ENCODE results near the gene PNPLA8. TPM values are rescaled to one million over a fixed set of nuclear protein-coding genes. Genes with fewer than 3 reads are reported as not detected.

Gene PNPLA8
- total RNA-seq, 1 donor from 2014 or later, result 17.1 TPM

DNA sequence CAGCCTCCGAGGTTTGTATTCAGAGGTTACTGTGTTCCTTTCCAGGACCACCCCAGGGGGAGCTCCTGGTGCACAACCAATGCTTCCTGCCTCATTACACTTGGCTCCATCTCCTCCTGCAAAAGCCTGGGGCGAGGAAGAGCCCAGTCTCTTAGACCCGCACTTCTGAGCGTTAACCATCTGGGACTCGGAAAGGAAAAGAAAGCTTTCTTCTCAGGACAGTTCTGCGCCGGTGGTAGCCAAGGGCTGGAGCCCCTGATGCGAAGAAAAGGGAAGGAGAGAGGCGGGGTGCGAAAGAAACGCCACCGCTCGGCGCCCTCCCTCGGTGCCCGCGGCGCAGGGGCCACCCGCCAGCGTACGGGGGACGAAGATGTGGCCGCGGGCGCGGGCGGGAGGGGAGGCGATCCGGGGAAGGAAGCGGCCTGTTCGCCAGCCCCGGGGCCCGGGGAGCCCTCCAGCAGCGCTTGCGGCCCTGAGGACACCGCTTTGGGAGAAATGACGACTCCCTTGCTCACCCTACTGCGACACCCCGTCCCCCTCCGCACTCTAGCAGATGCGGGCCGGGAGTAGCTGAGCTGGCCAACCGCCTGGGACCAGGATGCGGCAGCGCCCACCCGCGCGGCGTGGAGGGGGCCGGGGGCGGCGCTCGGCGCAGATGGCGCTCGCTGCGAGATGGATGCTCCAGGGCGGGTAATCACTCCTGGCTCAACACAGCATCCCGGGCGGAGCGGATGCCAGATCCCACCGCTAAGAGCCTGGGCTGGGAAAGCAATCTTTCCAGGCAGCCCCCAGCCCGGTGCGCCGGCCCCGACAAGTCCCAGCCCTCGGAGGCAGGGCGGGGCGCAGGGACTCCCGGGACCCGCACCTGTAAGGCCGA is 71.0 kb downstream of the PNPLA8 start:
- peak; percentile 27 for DNase-seq (ENCODE audit: low spot score, unreplicated experiment)
- H3K27ac Mint-ChIP-seq, result peak overlapping the region; percentile 91
- peaks cover 30% of the 10 kb centered on the region for H3K27me3 Mint-ChIP-seq
- TF ChIP-seq CTCF (IDR thresholded peaks at IDR 0.05; ENCODE audit: unreplicated experiment), result no peak
- H3K4me1 Mint-ChIP-seq (ENCODE audit: low read depth), result peaks cover 6% of the 10 kb centered on the region
- no peaks in the 10 kb centered on the region for H3K9me3 Mint-ChIP-seq (ENCODE audit: low read depth)
- H3K36me3 Mint-ChIP-seq (ENCODE audit: insufficient read depth), result no peaks in the 10 kb centered on the region
- H3K4me3 Mint-ChIP-seq (ENCODE audit: low read depth), result peak overlapping the region; percentile 94

DNA sequence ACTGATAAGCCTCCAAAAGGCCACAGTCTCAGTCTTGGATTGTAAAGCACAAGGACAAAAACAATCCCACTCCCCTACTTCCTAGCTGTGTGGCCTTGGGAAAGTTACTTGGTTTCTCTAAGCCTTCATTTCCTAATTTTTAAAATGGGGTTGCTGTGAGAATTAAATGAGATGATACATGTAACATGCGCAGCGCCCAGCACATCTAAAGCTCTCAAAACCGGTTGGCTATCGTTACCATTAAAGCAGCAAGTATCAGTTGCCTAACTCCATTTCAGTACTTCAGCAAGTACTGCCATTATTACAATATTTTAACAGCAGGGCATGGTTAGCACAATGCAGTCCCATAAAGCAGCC is 71.6 kb downstream of the PNPLA8 start:
- H3K27ac Mint-ChIP-seq, result no peak overlapping the region
- no peak for DNase-seq (ENCODE audit: low spot score, unreplicated experiment)
- H3K4me1 Mint-ChIP-seq (ENCODE audit: low read depth), result peaks cover 10% of the 10 kb centered on the region
- peak overlapping the region; percentile 94 for H3K4me3 Mint-ChIP-seq (ENCODE audit: low read depth)
- H3K36me3 Mint-ChIP-seq (ENCODE audit: insufficient read depth), result no peaks in the 10 kb centered on the region
- no peak for TF ChIP-seq CTCF (IDR thresholded peaks at IDR 0.05; ENCODE audit: unreplicated experiment)
- H3K9me3 Mint-ChIP-seq (ENCODE audit: low read depth), result no peaks in the 10 kb centered on the region
- peaks cover 30% of the 10 kb centered on the region for H3K27me3 Mint-ChIP-seq

GRCh38 chr7:108453320-108453719 is 72.6 kb downstream of the PNPLA8 start:
- DNase-seq (ENCODE audit: low spot score, unreplicated experiment), result no peak
- H3K9me3 Mint-ChIP-seq (ENCODE audit: low read depth), result no peaks in the 10 kb centered on the region
- H3K27me3 Mint-ChIP-seq, result peaks cover 24% of the 10 kb centered on the region
- no peaks in the 10 kb centered on the region for H3K36me3 Mint-ChIP-seq (ENCODE audit: insufficient read depth)
- peaks cover 19% of the 10 kb centered on the region for H3K4me1 Mint-ChIP-seq (ENCODE audit: low read depth)
- no peak overlapping the region for H3K27ac Mint-ChIP-seq
- H3K4me3 Mint-ChIP-seq (ENCODE audit: low read depth), result no peak overlapping the region
- no peak for TF ChIP-seq CTCF (IDR thresholded peaks at IDR 0.05; ENCODE audit: unreplicated experiment)

DNA sequence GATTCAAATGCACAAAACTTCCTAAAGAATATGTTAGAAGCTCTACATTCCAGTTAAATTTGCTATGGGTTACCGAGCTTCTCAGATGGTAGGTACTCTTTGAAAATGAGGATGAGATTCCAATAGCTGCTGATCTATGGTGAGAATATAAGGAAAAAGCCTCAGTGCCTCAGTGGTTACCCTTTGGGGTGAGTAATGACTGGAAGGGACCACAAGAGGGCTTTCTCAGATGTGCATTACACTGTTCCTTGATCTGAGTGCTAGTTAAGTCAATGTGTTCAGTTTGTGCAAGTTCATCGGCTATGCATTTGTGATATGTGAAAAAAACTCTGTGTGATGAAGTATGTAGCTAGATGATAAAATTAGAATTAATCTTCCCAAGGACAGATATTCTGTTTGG is 73.2 kb downstream of the PNPLA8 start:
- peaks cover 20% of the 10 kb centered on the region for H3K4me1 Mint-ChIP-seq (ENCODE audit: low read depth)
- no peak for DNase-seq (ENCODE audit: low spot score, unreplicated experiment)
- TF ChIP-seq CTCF (IDR thresholded peaks at IDR 0.05; ENCODE audit: unreplicated experiment), result peak; percentile 59
- no peak overlapping the region for H3K27ac Mint-ChIP-seq
- peaks cover 18% of the 10 kb centered on the region for H3K27me3 Mint-ChIP-seq
- H3K4me3 Mint-ChIP-seq (ENCODE audit: low read depth), result no peak overlapping the region
- H3K9me3 Mint-ChIP-seq (ENCODE audit: low read depth), result no peaks in the 10 kb centered on the region
- H3K36me3 Mint-ChIP-seq (ENCODE audit: insufficient read depth), result no peaks in the 10 kb centered on the region

GRCh38 chr7:108451296-108451848 is 74.6 kb downstream of the PNPLA8 start:
- H3K36me3 Mint-ChIP-seq (ENCODE audit: insufficient read depth), result no peaks in the 10 kb centered on the region

More at GRCh38 chr7:108451296-108451848, 74.6 kb downstream of the PNPLA8 start:
- peaks cover 7% of the 10 kb centered on the region for H3K27me3 Mint-ChIP-seq
- H3K27ac Mint-ChIP-seq, result no peak overlapping the region
- H3K9me3 Mint-ChIP-seq (ENCODE audit: low read depth), result no peaks in the 10 kb centered on the region
- no peak overlapping the region for H3K4me3 Mint-ChIP-seq (ENCODE audit: low read depth)
- H3K4me1 Mint-ChIP-seq (ENCODE audit: low read depth), result peaks cover 18% of the 10 kb centered on the region
- no peak for DNase-seq (ENCODE audit: low spot score, unreplicated experiment)
- no peak for TF ChIP-seq CTCF (IDR thresholded peaks at IDR 0.05; ENCODE audit: unreplicated experiment)

Data from progenitor cell of endocrine pancreas (in vitro differentiated cells).